GM23248 (cell line): ENCODE measurements around the gene CLSTN2.

Source experiments
- EZH2 ChIP-seq: fragments of 200-600 bp; sonication (generic); IDR thresholded peaks from 2 replicates; pipeline ENCODE4 v1.6.1; 2018; ENCODE audit warnings: antibody characterized with exemption, mild to moderate bottlenecking; ENCODE audit not compliant: insufficient read depth, poor library complexity, severe bottlenecking
- EZH2phosphoT487 ChIP-seq: fragments of 200-600 bp; sonication (generic); IDR thresholded peaks from 2 replicates; pipeline ENCODE4 v1.6.1; 2018; ENCODE audit warnings: antibody characterized with exemption, moderate library complexity, mild to moderate bottlenecking, low read depth; ENCODE audit not compliant: insufficient read depth

DNA sequence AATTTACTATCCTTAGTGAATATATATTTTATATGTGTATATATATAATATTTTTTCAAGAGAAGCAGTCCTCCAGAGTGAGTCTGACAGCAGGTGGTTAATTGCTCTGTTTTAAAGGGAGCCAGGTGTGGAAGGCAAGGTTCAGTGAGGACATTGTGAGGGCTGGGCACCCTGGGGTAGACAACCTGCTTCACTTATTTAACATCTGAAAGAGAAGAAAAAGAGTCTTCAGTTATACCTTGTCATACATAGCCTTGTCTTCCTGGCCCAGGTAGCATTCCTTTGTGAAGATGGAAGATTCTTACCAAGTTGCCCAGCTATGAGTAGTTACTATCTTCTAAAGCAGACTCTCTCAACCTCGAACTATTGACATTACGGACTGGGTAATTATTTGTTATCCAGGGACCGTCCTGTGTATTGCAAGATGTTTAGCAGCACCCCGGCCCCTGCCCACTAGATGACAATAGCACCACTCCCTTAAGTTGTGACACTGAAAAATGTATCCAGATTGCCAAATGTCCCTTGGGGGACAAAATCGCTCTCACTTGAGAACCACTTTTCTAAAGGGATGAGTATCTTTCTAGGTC lies 406.9 kb downstream of the CLSTN2 start:
- TF ChIP-seq EZH2 = no peak
- no peak for TF ChIP-seq EZH2phosphoT487
